ENCODE results near the gene COPB2. TPM values are rescaled to one million over a fixed set of nuclear protein-coding genes. Genes with fewer than 3 reads are reported as not detected.
"Not testable (repeated sequence)": the region's sequence is repeated elsewhere in the genome, so short reads cannot be mapped to it uniquely, and the experiment has no call there.

The COPB2 gene
- total RNA-seq, 1 donor from 2014 or later = 106 TPM

GRCh38 chr3:139418144-139418543, 28.7 kb upstream of the COPB2 start:
- ATAC-seq = no peak
- Histone ChIP-seq H3K4me1 (no peaks in the 10 kb centered on the region), H3K9me3 (peaks cover 4% of the 10 kb centered on the region), H3K36me3 (no peaks in the 10 kb centered on the region), H3K27ac (no peak overlapping the region), H3K4me3 (no peak overlapping the region), H3K27me3 (no peaks in the 10 kb centered on the region)
- intact Hi-C loops (cut with DNase I) = no loop called here
- no peak for TF ChIP-seq CTCF (IDR thresholded peaks at IDR 0.05)
- DNase-seq = no peak

- H3K27ac ChIP-seq = no peak overlapping the region
- no peaks in the 10 kb centered on the region for H3K27me3 ChIP-seq
- no peak for TF ChIP-seq CTCF (IDR thresholded peaks at IDR 0.05)
- H3K36me3 ChIP-seq = no peaks in the 10 kb centered on the region
- intact Hi-C loops (cut with DNase I) = no loop called here
- DNase-seq = no peak
- H3K4me1 ChIP-seq = no peaks in the 10 kb centered on the region
- no peak overlapping the region for H3K4me3 ChIP-seq
- ATAC-seq = no peak
- H3K9me3 ChIP-seq = peaks cover 20% of the 10 kb centered on the region
Measured at GRCh38 chr3:139416275-139416674, 26.8 kb upstream of the COPB2 start.

GRCh38 chr3:139414608-139415224, 25.3 kb upstream of the COPB2 start:
- intact Hi-C loops (cut with DNase I) = no loop called here
- DNase-seq (no peak), ATAC-seq (no peak)
- Histone ChIP-seq H3K27ac (no peak overlapping the region), H3K4me1 (no peaks in the 10 kb centered on the region), H3K4me3 (no peak overlapping the region), H3K27me3 (no peaks in the 10 kb centered on the region), H3K9me3 (peaks cover 20% of the 10 kb centered on the region), H3K36me3 (no peaks in the 10 kb centered on the region)
- no peak for TF ChIP-seq CTCF (IDR thresholded peaks at IDR 0.05)

- intact Hi-C loops (cut with DNase I); H3K27me3 ChIP-seq; H3K4me1 ChIP-seq; DNase-seq; H3K36me3 ChIP-seq; ATAC-seq; H3K4me3 ChIP-seq; H3K27ac ChIP-seq: not testable (repeated sequence)
- H3K9me3 ChIP-seq = peaks cover 27% of the 10 kb centered on the region
Measured at GRCh38 chr3:139412891-139413290, 23.4 kb upstream of the COPB2 start.

GRCh38 chr3:139401155-139401554, 11.7 kb upstream of the COPB2 start:
- H3K27ac ChIP-seq; H3K9me3 ChIP-seq; H3K27me3 ChIP-seq; DNase-seq; ATAC-seq; H3K4me3 ChIP-seq; intact Hi-C loops (cut with DNase I); H3K36me3 ChIP-seq; H3K4me1 ChIP-seq: not testable (repeated sequence)

GRCh38 chr3:139396707-139397106, 7.3 kb upstream of the COPB2 start:
- Histone ChIP-seq H3K36me3 (no peaks in the 10 kb centered on the region), H3K9me3 (no peaks in the 10 kb centered on the region), H3K27me3 (no peaks in the 10 kb centered on the region), H3K27ac (no peak overlapping the region), H3K4me1 (no peaks in the 10 kb centered on the region), H3K4me3 (no peak overlapping the region)
- DNase-seq (no peak), ATAC-seq (no peak)
- intact Hi-C loops (cut with DNase I) = no loop called here
- no peak for TF ChIP-seq CTCF (IDR thresholded peaks at IDR 0.05)

GRCh38 chr3:139394116-139394515, 4.7 kb upstream of the COPB2 start:
- peaks cover 6% of the 10 kb centered on the region for H3K4me1 ChIP-seq
- H3K36me3 ChIP-seq = no peaks in the 10 kb centered on the region
- H3K9me3 ChIP-seq = no peaks in the 10 kb centered on the region
- TF ChIP-seq CTCF (IDR thresholded peaks at IDR 0.05) = no peak
- H3K4me3 ChIP-seq = no peak overlapping the region
- no peaks in the 10 kb centered on the region for H3K27me3 ChIP-seq
- no peak for DNase-seq
- no peak for ATAC-seq
- intact Hi-C loops (cut with DNase I) = no loop called here
- H3K27ac ChIP-seq = no peak overlapping the region

Measured in upper lobe of right lung (tissue), 1 donor.